GM23338 (cell line): Measurements from ENCODE around the gene NLGN3. TPM values are rescaled to one million over a fixed set of nuclear protein-coding genes. Genes with fewer than 3 reads are reported as not detected.

Experiments used
- ATAC-seq: fragments of 200-7000 bp; cut with Tn5 transposase; 3 replicates; pipeline ENCODE4 v1.9.1; 2020
- DNase-seq: peaks from one replicate; pipeline ENCODE4 v3.0.0-alpha.2; 2015; ENCODE audit warnings: low spot score
- H2AFZ ChIP-seq: fragments of 200-600 bp; sonication (generic); 2 replicates; pipeline ENCODE4 v1.8.0; 2016; ENCODE audit warnings: antibody characterized with exemption, mild to moderate bottlenecking, moderate library complexity
- H3F3A ChIP-seq: fragments of 200-600 bp; sonication (generic); replicated peaks from 2 replicates; pipeline ENCODE4 v1.8.0; 2017; ENCODE audit warnings: antibody characterized with exemption, mixed run types, low read depth
- H3K27ac ChIP-seq: fragments of 200-600 bp; sonication (generic); 2 replicates; pipeline ENCODE4 v1.6.1; 2016; ENCODE audit warnings: low read depth
- H3K27me3 ChIP-seq: fragments of 200-600 bp; sonication (generic); 2 replicates; pipeline ENCODE4 v1.8.0; 2016; ENCODE audit warnings: mild to moderate bottlenecking, mixed run types, moderate library complexity; ENCODE audit not compliant: insufficient read depth
- H3K36me3 ChIP-seq: fragments of 200-600 bp; sonication (generic); 2 replicates; pipeline ENCODE4 v1.8.0; 2016; ENCODE audit warnings: mild to moderate bottlenecking; ENCODE audit not compliant: insufficient read depth
- H3K4me1 ChIP-seq: fragments of 200-600 bp; sonication (generic); 2 replicates; pipeline ENCODE4 v1.8.0; 2016; ENCODE audit warnings: mild to moderate bottlenecking, moderate library complexity; ENCODE audit not compliant: insufficient read depth
- H3K4me2 ChIP-seq: fragments of 200-600 bp; sonication (generic); 2 replicates; pipeline ENCODE4 v1.7.1; 2017; ENCODE audit warnings: mixed run types
- H3K4me3 ChIP-seq: fragments of 200-600 bp; sonication (generic); 2 replicates; pipeline ENCODE4 v1.6.1; 2016; ENCODE audit warnings: mixed run types
- H3K79me2 ChIP-seq: fragments of 200-600 bp; sonication (generic); replicated peaks from 2 replicates; pipeline ENCODE4 v1.8.0; 2017; ENCODE audit warnings: mild to moderate bottlenecking; ENCODE audit not compliant: insufficient read depth
- H3K9me2 ChIP-seq: fragments of 200-600 bp; sonication (generic); 2 replicates; pipeline ENCODE4 v1.8.0; 2017; ENCODE audit not compliant: insufficient read depth
- H4K20me1 ChIP-seq: fragments of 200-600 bp; sonication (generic); replicated peaks from 2 replicates; pipeline ENCODE4 v1.8.0; 2017; ENCODE audit warnings: mild to moderate bottlenecking; ENCODE audit not compliant: insufficient read depth
- H3K27ac Mint-ChIP-seq: 2 replicates; pipeline ENCODE4 v1.8.0; 2020; ENCODE audit warnings: inconsistent platforms, mild to moderate bottlenecking, moderate library complexity, mixed read lengths
- H3K27me3 Mint-ChIP-seq: 3 replicates; pipeline ENCODE4 v1.8.0; 2022; ENCODE audit warnings: low read depth, mild to moderate bottlenecking, moderate library complexity, mixed read lengths, inconsistent platforms; ENCODE audit not compliant: insufficient read depth, poor library complexity
- H3K36me3 Mint-ChIP-seq: 3 replicates; pipeline ENCODE4 v1.8.0; 2021; ENCODE audit warnings: low read depth, mild to moderate bottlenecking, inconsistent platforms, moderate library complexity, mixed read lengths
- H3K4me1 Mint-ChIP-seq: 3 replicates; pipeline ENCODE4 v1.8.0; 2020; ENCODE audit warnings: mild to moderate bottlenecking, inconsistent platforms, mixed read lengths
- H3K4me3 Mint-ChIP-seq: 3 replicates; pipeline ENCODE4 v1.8.0; 2021; ENCODE audit warnings: moderate library complexity, mild to moderate bottlenecking, inconsistent platforms, mixed read lengths
- H3K9me3 Mint-ChIP-seq: 3 replicates; pipeline ENCODE4 v1.8.0; 2020; ENCODE audit warnings: moderate library complexity, mild to moderate bottlenecking, inconsistent platforms, mixed read lengths
- CREB1 ChIP-seq: fragments of 250-450 bp; sonication (Bioruptor Pico); IDR thresholded peaks from 2 replicates; pipeline ENCODE4 v1.5.0; 2020; ENCODE audit warnings: low read depth, mild to moderate bottlenecking, moderate library complexity
- ETS1 ChIP-seq: IDR thresholded peaks from 2 replicates; pipeline ENCODE4 v1.6.1; 2016; ENCODE audit warnings: antibody characterized with exemption
- EZH2 ChIP-seq: fragments of 200-600 bp; sonication (generic); IDR thresholded peaks from one replicate; pipeline ENCODE4 v1.8.0; 2017; ENCODE audit warnings: antibody characterized with exemption, mild to moderate bottlenecking, low read depth; ENCODE audit not compliant: unreplicated experiment
- EZH2phosphoT487 ChIP-seq: fragments of 200-600 bp; sonication (generic); IDR thresholded peaks from one replicate; pipeline ENCODE4 v1.8.1; 2018; ENCODE audit warnings: antibody characterized with exemption; ENCODE audit not compliant: unreplicated experiment
- JUNB ChIP-seq: IDR thresholded peaks from one replicate; pipeline ENCODE4 v1.6.1; 2016; ENCODE audit warnings: antibody characterized with exemption; ENCODE audit not compliant: unreplicated experiment
- NANOG ChIP-seq: IDR thresholded peaks from 2 replicates; pipeline ENCODE4 v1.6.1; 2016; ENCODE audit warnings: antibody characterized with exemption, borderline replicate concordance
- POLR2AphosphoS5 ChIP-seq: IDR thresholded peaks from 2 replicates; pipeline ENCODE4 v1.6.1; 2016; ENCODE audit warnings: antibody characterized with exemption, low read depth
- ZNF114 ChIP-seq: fragments of 250-450 bp; sonication (Bioruptor Pico); IDR thresholded peaks from 2 replicates; pipeline ENCODE4 v1.5.0; 2020; ENCODE audit warnings: mild to moderate bottlenecking, moderate library complexity
- polyA plus RNA-seq: library from polyadenylated mRNA; unstranded; fragments of >200 nt; fragmentation: Nextera tagmentation; extraction: Ambion mirVana; gene quantifications from 2 replicates; pipeline ENCODE4 v1.2.1, GENCODE V29; 2016
- total RNA-seq: library from RNA; depleted of rRNA; stranded (reverse); fragments of >200 nt; shearing (Covaris generic); gene quantifications from 2 replicates; pipeline ENCODE4 v1.2.3, GENCODE V29; 2014
- TF ChIP-seq, protein P1 (sequence below), 2 experiments: fragments of 200-600 bp in 1 of 2; sonication (generic) in 1 of 2; conservative IDR thresholded peaks; 2 replicates each; pipeline versions ENCODE4 v1.5.1 to v1.6.1; 2016 to 2017; ENCODE audit warnings: antibody characterized with exemption in 2 of 2, low read depth in 2 of 2, mild to moderate bottlenecking in 2 of 2, moderate library complexity in 1 of 2
- TF ChIP-seq, protein P2 (sequence below): IDR thresholded peaks from one replicate; pipeline ENCODE4 v1.6.1; 2018; ENCODE audit warnings: antibody characterized with exemption; ENCODE audit not compliant: unreplicated experiment

NLGN3 gene
- total and polyA plus RNA-seq, 2 experiments from 2014 or later = 4.5 to 17.2 TPM

GRCh38 chrX:71175531-71175930 is 30.9 kb downstream of the NLGN3 start:
- Histone ChIP-seq H3K79me2 (no peaks in the 10 kb centered on the region), H3K9me2 (no peaks in the 10 kb centered on the region), H3K27ac (no peak overlapping the region), H3K4me1 (no peaks in the 10 kb centered on the region), H3K4me3 (no peak overlapping the region), H3F3A (no peaks in the 10 kb centered on the region), H4K20me1 (no peaks in the 10 kb centered on the region), H2AFZ (no peak overlapping the region), H3K27me3 (no peaks in the 10 kb centered on the region), H3K36me3 (no peaks in the 10 kb centered on the region), H3K4me2 (no peak overlapping the region)
- TF ChIP-seq JUNB (no peak), NANOG (no peak), ZNF114 (CRISPR knock-in tag) (no peak), CREB1 (CRISPR knock-in tag) (no peak), POLR2AphosphoS5 (no peak), EZH2phosphoT487 (no peak), ETS1 (no peak)
- TF ChIP-seq, protein P1, sequence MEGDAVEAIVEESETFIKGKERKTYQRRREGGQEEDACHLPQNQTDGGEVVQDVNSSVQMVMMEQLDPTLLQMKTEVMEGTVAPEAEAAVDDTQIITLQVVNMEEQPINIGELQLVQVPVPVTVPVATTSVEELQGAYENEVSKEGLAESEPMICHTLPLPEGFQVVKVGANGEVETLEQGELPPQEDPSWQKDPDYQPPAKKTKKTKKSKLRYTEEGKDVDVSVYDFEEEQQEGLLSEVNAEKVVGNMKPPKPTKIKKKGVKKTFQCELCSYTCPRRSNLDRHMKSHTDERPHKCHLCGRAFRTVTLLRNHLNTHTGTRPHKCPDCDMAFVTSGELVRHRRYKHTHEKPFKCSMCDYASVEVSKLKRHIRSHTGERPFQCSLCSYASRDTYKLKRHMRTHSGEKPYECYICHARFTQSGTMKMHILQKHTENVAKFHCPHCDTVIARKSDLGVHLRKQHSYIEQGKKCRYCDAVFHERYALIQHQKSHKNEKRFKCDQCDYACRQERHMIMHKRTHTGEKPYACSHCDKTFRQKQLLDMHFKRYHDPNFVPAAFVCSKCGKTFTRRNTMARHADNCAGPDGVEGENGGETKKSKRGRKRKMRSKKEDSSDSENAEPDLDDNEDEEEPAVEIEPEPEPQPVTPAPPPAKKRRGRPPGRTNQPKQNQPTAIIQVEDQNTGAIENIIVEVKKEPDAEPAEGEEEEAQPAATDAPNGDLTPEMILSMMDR (conservative IDR thresholded peaks at IDR 0.05; ENCODE audit: low read depth in 2 of 2) = no peak
- TF ChIP-seq, protein P2, sequence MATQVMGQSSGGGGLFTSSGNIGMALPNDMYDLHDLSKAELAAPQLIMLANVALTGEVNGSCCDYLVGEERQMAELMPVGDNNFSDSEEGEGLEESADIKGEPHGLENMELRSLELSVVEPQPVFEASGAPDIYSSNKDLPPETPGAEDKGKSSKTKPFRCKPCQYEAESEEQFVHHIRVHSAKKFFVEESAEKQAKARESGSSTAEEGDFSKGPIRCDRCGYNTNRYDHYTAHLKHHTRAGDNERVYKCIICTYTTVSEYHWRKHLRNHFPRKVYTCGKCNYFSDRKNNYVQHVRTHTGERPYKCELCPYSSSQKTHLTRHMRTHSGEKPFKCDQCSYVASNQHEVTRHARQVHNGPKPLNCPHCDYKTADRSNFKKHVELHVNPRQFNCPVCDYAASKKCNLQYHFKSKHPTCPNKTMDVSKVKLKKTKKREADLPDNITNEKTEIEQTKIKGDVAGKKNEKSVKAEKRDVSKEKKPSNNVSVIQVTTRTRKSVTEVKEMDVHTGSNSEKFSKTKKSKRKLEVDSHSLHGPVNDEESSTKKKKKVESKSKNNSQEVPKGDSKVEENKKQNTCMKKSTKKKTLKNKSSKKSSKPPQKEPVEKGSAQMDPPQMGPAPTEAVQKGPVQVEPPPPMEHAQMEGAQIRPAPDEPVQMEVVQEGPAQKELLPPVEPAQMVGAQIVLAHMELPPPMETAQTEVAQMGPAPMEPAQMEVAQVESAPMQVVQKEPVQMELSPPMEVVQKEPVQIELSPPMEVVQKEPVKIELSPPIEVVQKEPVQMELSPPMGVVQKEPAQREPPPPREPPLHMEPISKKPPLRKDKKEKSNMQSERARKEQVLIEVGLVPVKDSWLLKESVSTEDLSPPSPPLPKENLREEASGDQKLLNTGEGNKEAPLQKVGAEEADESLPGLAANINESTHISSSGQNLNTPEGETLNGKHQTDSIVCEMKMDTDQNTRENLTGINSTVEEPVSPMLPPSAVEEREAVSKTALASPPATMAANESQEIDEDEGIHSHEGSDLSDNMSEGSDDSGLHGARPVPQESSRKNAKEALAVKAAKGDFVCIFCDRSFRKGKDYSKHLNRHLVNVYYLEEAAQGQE = no peak
- Mint-ChIP-seq H3K36me3 (no peaks in the 10 kb centered on the region; the same call in 2 of the 3 replicates), H3K27me3 (peaks cover 8% of the 10 kb centered on the region), H3K27ac (no peak overlapping the region), H3K4me3 (no peak overlapping the region), H3K4me1 (peaks cover 21% of the 10 kb centered on the region), H3K9me3 (no peaks in the 10 kb centered on the region; the same call in 2 of the 3 replicates)
- ATAC-seq (no peak), DNase-seq (no peak)

DNA sequence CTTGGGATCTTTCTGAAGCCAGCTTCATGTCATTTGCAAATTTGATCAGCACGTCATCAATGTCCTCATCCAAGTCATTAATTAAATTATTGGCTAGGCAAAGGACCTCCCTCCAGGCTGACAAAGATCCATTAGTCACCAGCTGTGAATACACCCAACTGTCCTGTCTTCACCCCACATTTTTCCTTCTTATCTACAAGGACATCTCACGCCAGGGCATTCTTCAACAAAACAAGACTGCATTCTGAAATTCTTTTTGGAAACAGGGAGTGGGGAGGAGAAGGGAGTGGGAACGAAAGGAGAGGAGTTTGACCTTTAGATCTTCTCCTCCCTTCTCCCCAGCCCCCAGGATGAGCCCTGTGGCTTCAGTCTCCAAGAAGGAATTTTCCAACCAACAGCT is 32.7 kb downstream of the NLGN3 start:
- no peaks in the 10 kb centered on the region for H3K27me3 ChIP-seq
- no peaks in the 10 kb centered on the region for H3K4me1 ChIP-seq
- H3K4me1 Mint-ChIP-seq = peaks cover 8% of the 10 kb centered on the region
- H3K27me3 Mint-ChIP-seq = peaks cover 3% of the 10 kb centered on the region
- no peaks in the 10 kb centered on the region; the same call in 2 of the 3 replicates for H3K9me3 Mint-ChIP-seq
- no peak overlapping the region for H2AFZ ChIP-seq
- H3F3A ChIP-seq = no peaks in the 10 kb centered on the region
- H3K4me3 Mint-ChIP-seq = no peak overlapping the region
- H3K9me2 ChIP-seq = no peaks in the 10 kb centered on the region
- no peaks in the 10 kb centered on the region; the same call in 2 of the 3 replicates for H3K36me3 Mint-ChIP-seq
- H3K27ac Mint-ChIP-seq = no peak overlapping the region
- no peaks in the 10 kb centered on the region for H3K79me2 ChIP-seq
- H3K4me2 ChIP-seq = no peak overlapping the region
- no peaks in the 10 kb centered on the region for H4K20me1 ChIP-seq
- no peak overlapping the region for H3K27ac ChIP-seq
- no peaks in the 10 kb centered on the region for H3K36me3 ChIP-seq
- H3K4me3 ChIP-seq = no peak overlapping the region
- DNase-seq (no peak), ATAC-seq (no peak)
- TF ChIP-seq, protein P1 (conservative IDR thresholded peaks at IDR 0.05; ENCODE audit: low read depth in 2 of 2) = no peak
- no peak for TF ChIP-seq JUNB
- TF ChIP-seq NANOG = no peak
- no peak for TF ChIP-seq EZH2
